Left lung (tissue), 10 donors: ENCODE data around the gene MPPED1. TPM values are rescaled to one million over a fixed set of nuclear protein-coding genes. Genes with fewer than 3 reads are reported as not detected.

ENCODE experiments used
- ATAC-seq: fragments of 200-7000 bp; cut with Tn5 transposase; one replicate; pipeline ENCODE4 v1.9.1; 2020; ENCODE audit warnings: moderate library complexity
- DNase-seq, 4 donors: peaks; one replicate each; pipeline ENCODE4 v3.0.0-alpha.2; 2013 to 2020
- H3K27ac ChIP-seq, 2 donors: fragments of 200-600 bp; sonication (generic) in 1 of 2; one replicate each; pipeline versions ENCODE4 v1.5.0 to v1.8.0; 2020 to 2021
- H3K27me3 ChIP-seq, 2 donors: fragments of 200-600 bp; sonication (generic) in 1 of 2; one replicate each; pipeline versions ENCODE4 v1.5.0 to v1.8.0; 2020 to 2021
- H3K36me3 ChIP-seq, 2 donors: fragments of 200-600 bp; sonication (generic) in 1 of 2; one replicate each; pipeline versions ENCODE4 v1.5.0 to v1.8.0; 2020 to 2021
- H3K4me1 ChIP-seq, 2 donors: fragments of 200-600 bp; one replicate each; pipeline ENCODE4 v1.8.0; 2021
- H3K4me3 ChIP-seq, 2 donors: fragments of 200-600 bp; sonication (generic) in 1 of 2; one replicate each; pipeline versions ENCODE4 v1.5.0 to v1.8.0; 2020 to 2021; ENCODE audit warnings: mild to moderate bottlenecking in 1 of 2
- H3K9me3 ChIP-seq, 2 donors: fragments of 200-600 bp; sonication (generic) in 1 of 2; one replicate each; pipeline versions ENCODE4 v1.5.0 to v1.8.0; 2020 to 2021
- CTCF ChIP-seq, 2 donors: fragments of 200-600 bp; sonication (generic) in 1 of 2; IDR thresholded peaks; one replicate each; pipeline versions ENCODE4 v1.5.0 to v1.8.0; 2021; ENCODE audit warnings: antibody characterized with exemption in 2 of 2
- intact Hi-C, 2 donors: fragments of 100-400 bp; cut with DNase I; formaldehyde crosslinking; loops; one replicate each; pipeline versions ENCODE4 v1.11.2 to v1.14.2; 2022
- polyA plus RNA-seq, 6 donors: library from polyadenylated mRNA; unstranded; fragments of 120-200 nt; gene quantifications; one replicate each; pipeline ENCODE4 v1.2.1, GENCODE V29; 2013; ENCODE audit not compliant: insufficient read length in 6 of 6
- total RNA-seq, 2 donors: library from RNA; stranded (reverse); fragmentation: NEBNext Ultra II Directional; extraction: Animal tissue kit (Norgen Biotek cat#: 25700); gene quantifications; one replicate each; pipeline ENCODE4 v1.2.1, GENCODE V29; 2021
- donor health status: DM: no; HTN: yes; CAD: no.
- donor health status: DM: no; HTN: no; CAD: no.

Gene MPPED1
- total and polyA plus RNA-seq, 8 donors: 0.37 to 0.67 (median 0.52) TPM; not detected in 2

- DNase-seq: no peak
- no peak for ATAC-seq
- H3K27me3 ChIP-seq: peaks cover 0 to 23% of the 10 kb centered on the region in 2 donors
- H3K4me3 ChIP-seq: no peak overlapping the region
- H3K27ac ChIP-seq: no peak overlapping the region
- H3K4me1 ChIP-seq: peaks cover 6 to 23% of the 10 kb centered on the region in 2 donors
- no peak for TF ChIP-seq CTCF (IDR thresholded peaks at IDR 0.05)
- intact Hi-C loops: loop anchor here in 1 of 2 donors (10.0 kb wide), 2 partner anchors 107 to 503 kb away; no protein-coding TSS in a partner anchor
- no peaks in the 10 kb centered on the region for H3K9me3 ChIP-seq
- no peaks in the 10 kb centered on the region for H3K36me3 ChIP-seq
Observed at GRCh38 chr22:43381693-43382092, 30.1 kb upstream of the MPPED1 start.

- H3K9me3 ChIP-seq: no peaks in the 10 kb centered on the region
- DNase-seq: no peak
- intact Hi-C loops: loop anchor here in 1 of 2 donors (5.0 to 10.0 kb wide), 3 partner anchors 110 to 500 kb away; no protein-coding TSS in a partner anchor
- H3K27me3 ChIP-seq: peaks cover 0 to 42% of the 10 kb centered on the region in 2 donors
- H3K4me3 ChIP-seq: no peak overlapping the region
- no peak for TF ChIP-seq CTCF (IDR thresholded peaks at IDR 0.05)
- no peaks in the 10 kb centered on the region for H3K36me3 ChIP-seq
- ATAC-seq: no peak
- no peak overlapping the region for H3K27ac ChIP-seq
- peaks cover 0 to 12% of the 10 kb centered on the region in 2 donors for H3K4me1 ChIP-seq
Observed at GRCh38 chr22:43384863-43385262, 27.0 kb upstream of the MPPED1 start.

- Histone ChIP-seq H3K27me3 (peaks cover 0 to 42% of the 10 kb centered on the region in 2 donors), H3K36me3 (no peaks in the 10 kb centered on the region), H3K4me1 (peaks cover 0 to 12% of the 10 kb centered on the region in 2 donors), H3K27ac (no peak overlapping the region), H3K4me3 (no peak overlapping the region), H3K9me3 (no peaks in the 10 kb centered on the region)
- TF ChIP-seq CTCF (IDR thresholded peaks at IDR 0.05): peak; percentile 85 to 87
- DNase-seq (peak; percentile 79 to 95 (median 87)), ATAC-seq (peak; percentile 97)
- intact Hi-C loops: loop anchor here in 1 of 2 donors (5.0 to 10.0 kb wide), 3 partner anchors 111 to 499 kb away; no protein-coding TSS in a partner anchor
Observed at GRCh38 chr22:43385770-43386641, 25.8 kb upstream of the MPPED1 start.

GRCh38 chr22:43387815-43388214 is 24.0 kb upstream of the MPPED1 start:
- Histone ChIP-seq H3K4me3 (no peak overlapping the region), H3K27ac (no peak overlapping the region), H3K36me3 (no peaks in the 10 kb centered on the region), H3K4me1 (peaks cover 0 to 7% of the 10 kb centered on the region in 2 donors), H3K9me3 (no peaks in the 10 kb centered on the region), H3K27me3 (peaks cover 0 to 42% of the 10 kb centered on the region in 2 donors)
- intact Hi-C loops: loop anchor here in 1 of 2 donors (5.0 to 10.0 kb wide), 3 partner anchors 113 to 497 kb away; no protein-coding TSS in a partner anchor
- peak in 1 of 4 donors; percentile 11 for DNase-seq
- no peak for TF ChIP-seq CTCF (IDR thresholded peaks at IDR 0.05)
- no peak for ATAC-seq

- peaks cover 0 to 7% of the 10 kb centered on the region in 2 donors for H3K4me1 ChIP-seq
- TF ChIP-seq CTCF (IDR thresholded peaks at IDR 0.05): peak; percentile 96 to 97
- H3K36me3 ChIP-seq: no peaks in the 10 kb centered on the region
- no peak overlapping the region for H3K4me3 ChIP-seq
- DNase-seq (peak in 3 of 4 donors; percentile 68 to 96 (median 71)), ATAC-seq (peak; percentile 84)
- no peak overlapping the region for H3K27ac ChIP-seq
- peaks cover 0 to 42% of the 10 kb centered on the region in 2 donors for H3K27me3 ChIP-seq
- intact Hi-C loops: loop anchor here in 1 of 2 donors (5.0 to 10.0 kb wide), 3 partner anchors 114 to 496 kb away; no protein-coding TSS in a partner anchor
- no peaks in the 10 kb centered on the region for H3K9me3 ChIP-seq
Observed at GRCh38 chr22:43388420-43388851, 23.4 kb upstream of the MPPED1 start.
